KBM-7 (cell line): Measurements from ENCODE around the gene TAS1R2.
A peak's percentile ranks its signal among the peaks of the same experiment; 100 is the strongest.

Experiments
- DNase-seq: peaks from one replicate; pipeline ENCODE4 v3.0.0-alpha.2; 2015
- in situ Hi-C: fragments of 300-500 bp; cut with MboI; formaldehyde crosslinking; loops from 2 replicates; pipeline ENCODE4 v1.14.3; 2020; ENCODE audit warnings: low sequenced_read_pairs, low pct_unique_long_range_greater_than_20kb, mixed read lengths

The TAS1R2 gene

GRCh38 chr1:18885311-18886002, 26.0 kb upstream of the TAS1R2 start:
- DNase-seq: no peak
- in situ Hi-C loops: no loop called here

DNA sequence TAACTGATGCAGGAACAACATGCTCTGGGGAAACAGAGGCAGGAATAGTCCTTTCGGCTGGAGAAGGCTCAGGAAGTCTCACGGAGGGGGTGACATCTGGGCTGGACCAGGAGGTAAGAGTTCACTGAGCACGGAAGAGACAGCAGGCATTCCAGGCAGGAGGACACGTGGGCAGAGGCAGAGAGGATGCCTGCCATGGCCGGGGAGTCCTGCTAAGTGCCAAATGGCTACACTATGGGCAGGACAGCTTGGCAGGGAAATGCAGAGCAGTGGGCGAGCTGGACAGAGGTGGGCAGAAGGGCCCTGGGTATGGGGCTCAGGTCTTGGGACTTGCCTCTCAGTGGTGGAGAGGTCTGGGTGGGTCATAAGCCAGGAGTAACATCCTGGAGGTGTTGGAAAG, 25.3 kb upstream of the TAS1R2 start:
- in situ Hi-C loops: no loop called here
- no peak for DNase-seq

DNA sequence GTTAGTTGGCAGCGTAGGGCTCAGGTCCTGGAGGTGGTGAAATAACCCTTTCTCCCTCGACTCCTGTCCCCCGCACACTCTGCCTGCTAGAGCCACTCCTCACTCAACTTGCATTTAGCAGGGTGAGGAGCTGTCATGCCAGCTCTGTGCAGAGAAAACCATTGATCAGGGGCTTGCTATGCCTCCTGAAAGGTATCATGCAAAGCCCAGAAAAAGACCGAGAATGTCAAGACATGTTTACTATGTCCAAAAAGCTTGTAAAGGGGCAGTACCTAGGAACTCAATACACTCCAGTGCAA, 24.9 kb upstream of the TAS1R2 start:
- in situ Hi-C loops: no loop called here
- no peak for DNase-seq

GRCh38 chr1:18883636-18884418, 24.4 kb upstream of the TAS1R2 start:
- in situ Hi-C loops: no loop called here
- DNase-seq: peak; percentile 69

DNA sequence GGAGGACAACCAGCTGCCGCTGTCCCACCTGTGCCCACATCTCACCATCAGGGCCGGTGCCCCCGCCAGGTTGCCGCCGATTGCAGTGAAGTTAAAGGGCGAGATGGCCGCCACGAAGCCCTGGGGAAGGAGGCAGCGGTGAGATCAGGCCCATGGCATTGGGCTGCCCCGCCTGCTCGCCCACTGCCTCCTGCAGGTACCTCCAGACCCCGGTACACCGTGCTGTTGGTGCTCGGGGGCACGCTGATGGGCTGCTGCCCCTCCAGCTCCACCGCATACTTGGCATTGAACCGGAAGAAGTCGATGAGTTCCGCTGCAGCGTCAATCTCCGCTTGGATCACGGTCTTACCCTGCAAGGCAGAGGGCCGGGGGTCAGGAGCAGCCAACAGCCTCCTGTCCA, 23.6 kb upstream of the TAS1R2 start:
- in situ Hi-C loops: no loop called here
- DNase-seq: no peak

DNA sequence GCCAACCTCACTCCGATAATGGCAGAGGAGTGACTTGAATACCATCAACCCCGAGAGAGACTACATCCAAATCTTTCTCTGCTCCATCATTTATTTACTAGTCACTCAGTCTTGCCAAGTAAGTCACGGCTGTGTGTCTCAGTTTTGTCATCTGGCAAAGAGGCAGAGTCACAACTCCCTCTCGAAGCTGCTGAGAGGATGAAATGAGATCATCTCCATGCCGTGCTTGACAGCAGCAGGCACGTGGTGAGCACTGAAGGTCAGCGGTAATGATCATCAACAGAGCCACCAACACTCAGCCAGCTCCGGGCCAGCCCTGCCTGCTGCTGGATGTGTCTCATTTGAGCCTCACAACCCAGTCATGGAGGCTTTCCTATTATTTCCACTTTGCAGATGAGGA, 23.0 kb upstream of the TAS1R2 start:
- DNase-seq: no peak
- in situ Hi-C loops: no loop called here

DNA sequence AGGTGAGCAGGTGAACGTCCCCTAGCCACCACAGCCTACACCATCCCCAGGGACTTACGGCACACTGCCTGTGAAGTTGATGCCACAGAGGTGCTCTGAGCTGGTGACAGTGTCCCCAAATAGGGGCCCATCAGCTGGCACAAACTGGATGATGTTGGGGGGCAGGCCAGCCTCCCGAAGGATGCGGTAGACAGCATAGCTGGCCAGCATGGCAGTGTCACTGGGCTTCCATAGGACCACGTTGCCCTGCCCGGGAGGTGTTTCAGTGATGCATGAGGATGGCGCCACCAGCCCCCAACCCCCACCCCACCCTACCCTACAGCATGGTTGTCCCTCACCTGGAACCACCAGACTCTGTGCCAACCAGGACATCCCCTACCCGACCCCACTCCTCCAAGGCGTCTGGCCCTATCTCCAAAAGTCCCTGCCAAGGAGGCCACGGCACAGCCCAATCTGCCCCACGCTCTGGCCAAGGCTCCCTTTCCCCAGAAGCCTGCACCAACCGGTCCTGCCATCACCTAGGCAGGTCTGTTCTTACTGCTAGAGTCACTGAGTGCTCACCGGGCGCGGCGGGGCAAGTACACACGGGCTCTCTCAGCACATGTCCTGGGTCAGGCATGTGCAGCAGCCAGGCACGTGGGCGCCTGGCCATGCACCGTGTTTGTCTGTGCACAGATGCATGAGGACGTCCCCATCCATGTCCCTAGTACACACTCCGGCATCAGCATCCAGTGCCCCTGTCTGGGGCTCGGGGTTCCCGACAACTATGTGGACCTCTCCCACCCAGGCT, 22.4 kb upstream of the TAS1R2 start:
- in situ Hi-C loops: no loop called here
- DNase-seq: no peak

DNA sequence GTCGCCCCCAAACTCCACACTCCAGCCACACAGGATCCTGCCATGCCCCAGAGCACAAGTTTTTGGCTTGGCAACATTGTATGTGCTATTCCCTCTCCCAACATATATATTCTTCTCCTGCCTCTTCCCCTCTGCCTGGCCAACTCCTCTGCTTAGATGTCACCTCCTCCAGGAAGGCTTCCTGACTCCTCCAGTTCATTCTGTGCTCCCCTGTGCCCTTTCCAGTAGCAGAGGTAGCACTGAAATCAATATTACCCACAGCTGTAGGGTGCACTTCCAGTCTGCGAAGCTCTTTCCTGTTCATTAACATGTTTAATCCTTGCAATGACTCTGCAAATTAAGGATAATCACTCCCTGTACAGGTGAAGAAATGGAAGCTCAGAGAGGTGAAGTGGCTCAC, 21.7 kb upstream of the TAS1R2 start:
- DNase-seq: no peak
- in situ Hi-C loops: no loop called here

- DNase-seq: no peak
- in situ Hi-C loops: no loop called here
These were observed 21.1 kb upstream of the TAS1R2 start for GRCh38 chr1:18880585-18880984.

DNA sequence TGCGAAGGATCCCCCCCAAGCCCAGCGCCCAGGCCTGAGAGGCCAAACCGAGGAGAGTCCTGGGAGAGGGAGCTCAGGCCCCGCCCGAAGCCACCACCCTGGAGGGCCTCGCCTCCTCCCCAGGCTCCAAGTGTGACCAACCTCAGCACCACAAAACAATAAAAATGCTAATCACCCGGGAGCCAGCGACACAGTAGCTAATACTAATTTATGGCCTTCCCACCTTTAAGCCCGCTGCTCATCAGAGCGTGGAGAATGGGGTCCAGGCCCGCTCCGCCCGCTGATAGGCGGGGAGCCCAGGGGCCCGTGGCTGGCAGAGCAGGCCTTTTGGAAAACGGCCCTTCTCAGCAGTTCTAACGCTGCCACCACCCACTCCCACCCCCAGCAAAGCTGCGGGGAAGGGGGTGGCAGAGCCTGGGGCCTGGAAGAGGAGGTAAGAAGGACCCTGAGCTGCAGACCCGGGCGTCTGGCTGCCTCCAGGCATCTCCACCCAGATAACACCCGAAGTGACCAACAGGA, 20.4 kb upstream of the TAS1R2 start:
- in situ Hi-C loops: no loop called here
- no peak for DNase-seq

DNA sequence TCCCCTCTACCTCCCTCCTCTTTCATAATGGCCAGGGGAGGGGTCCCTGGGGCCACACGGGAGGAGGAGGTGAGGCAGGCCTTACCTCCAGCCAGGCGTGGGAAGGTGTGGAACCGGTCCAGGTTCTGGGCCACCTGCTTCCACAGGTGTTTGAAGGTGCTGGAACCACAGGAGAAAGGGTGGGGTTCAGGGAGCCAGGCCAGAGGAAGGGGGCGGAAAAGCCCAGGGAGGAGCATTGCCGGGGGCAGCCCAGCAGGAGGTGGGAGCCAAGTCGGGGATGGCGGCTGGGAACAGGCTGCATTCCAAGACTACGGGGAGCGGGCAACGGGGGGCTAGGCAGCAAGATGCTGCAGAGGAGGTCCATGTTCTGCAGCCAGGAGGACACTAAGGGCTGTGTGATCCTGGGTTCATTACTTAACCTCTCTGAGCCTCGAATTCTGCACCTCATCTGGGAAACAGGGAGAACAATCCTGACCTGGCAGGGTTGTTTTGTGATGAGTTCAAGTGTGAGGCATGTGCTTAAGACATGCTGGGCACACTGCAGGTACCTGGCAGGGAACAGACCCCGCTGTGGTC, 19.8 kb upstream of the TAS1R2 start:
- in situ Hi-C loops: no loop called here
- no peak for DNase-seq

DNA sequence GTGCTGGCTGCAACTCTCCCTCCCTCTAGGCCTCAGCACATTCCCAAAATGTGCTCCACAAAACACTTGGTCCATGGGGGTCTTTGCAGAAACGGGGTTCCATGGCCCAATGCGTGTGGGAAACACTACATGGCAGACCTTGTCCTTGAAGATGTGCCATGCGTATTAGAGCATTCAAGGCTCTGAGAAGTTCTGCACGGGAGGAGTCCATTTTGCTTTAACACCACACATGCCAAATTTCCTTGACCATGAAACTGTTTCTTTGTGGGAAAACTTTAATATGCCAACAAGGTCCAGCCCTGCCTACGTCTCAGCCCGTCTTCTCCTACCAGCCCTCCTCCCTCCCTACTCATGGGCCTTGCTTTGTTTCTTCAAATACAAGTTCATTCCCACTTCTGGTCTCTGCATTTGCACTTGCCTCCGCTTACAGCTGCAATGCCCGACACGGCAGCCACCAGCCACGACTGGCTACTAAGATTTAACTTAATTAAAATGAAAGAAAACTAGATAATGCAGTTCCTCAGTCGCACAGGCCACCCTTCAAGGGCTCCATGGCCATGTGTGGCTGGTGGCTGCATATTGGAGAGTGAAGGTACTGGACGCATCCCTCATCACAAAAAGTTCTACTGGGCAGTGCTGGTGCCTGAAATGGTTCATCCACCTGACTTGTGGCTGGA, 19.2 kb upstream of the TAS1R2 start:
- in situ Hi-C loops: no loop called here
- no peak for DNase-seq

DNA sequence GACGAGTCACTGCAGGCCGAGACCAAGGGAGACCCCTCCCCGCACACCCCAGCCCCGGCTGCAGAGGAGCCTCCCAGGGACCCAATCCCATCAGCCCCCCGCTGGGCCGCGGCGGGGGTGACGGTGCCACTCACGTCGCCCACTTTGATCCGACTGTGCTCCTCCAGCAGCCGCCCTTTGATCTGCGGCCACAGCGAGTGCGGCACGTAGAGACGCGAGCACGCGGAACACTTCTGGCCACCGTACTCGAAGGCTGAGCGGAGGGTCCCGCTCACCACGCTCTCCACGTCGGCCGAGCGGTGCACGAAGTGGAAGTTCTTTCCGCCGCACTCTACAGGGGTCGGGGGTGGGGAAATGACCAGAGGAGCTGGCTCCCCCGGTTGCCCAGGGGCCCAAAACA, 17.8 kb upstream of the TAS1R2 start:
- no peak for DNase-seq
- in situ Hi-C loops: no loop called here

DNA sequence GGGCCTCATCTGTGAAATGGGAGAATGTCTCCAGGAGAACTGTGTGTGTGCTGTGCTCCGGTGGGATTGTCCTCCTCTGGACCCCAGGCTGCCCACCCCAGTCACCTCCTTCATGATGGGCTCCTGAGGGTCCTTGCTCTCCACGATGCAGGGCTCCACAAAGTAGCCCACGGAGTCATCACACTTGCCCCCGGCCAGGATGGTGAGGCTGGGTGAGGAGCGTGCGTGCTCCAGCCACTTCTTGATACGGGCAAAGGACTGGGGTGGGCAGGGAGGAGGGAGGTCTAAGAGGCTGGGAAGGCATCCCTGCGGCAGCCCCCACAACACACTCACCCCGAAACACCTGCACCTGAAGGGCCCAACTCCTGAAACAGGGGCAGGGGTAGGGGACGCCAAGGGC, 16.8 kb upstream of the TAS1R2 start:
- DNase-seq: no peak
- in situ Hi-C loops: no loop called here

GRCh38 chr1:18875796-18876128, 16.3 kb upstream of the TAS1R2 start:
- DNase-seq: no peak
- in situ Hi-C loops: no loop called here

DNA sequence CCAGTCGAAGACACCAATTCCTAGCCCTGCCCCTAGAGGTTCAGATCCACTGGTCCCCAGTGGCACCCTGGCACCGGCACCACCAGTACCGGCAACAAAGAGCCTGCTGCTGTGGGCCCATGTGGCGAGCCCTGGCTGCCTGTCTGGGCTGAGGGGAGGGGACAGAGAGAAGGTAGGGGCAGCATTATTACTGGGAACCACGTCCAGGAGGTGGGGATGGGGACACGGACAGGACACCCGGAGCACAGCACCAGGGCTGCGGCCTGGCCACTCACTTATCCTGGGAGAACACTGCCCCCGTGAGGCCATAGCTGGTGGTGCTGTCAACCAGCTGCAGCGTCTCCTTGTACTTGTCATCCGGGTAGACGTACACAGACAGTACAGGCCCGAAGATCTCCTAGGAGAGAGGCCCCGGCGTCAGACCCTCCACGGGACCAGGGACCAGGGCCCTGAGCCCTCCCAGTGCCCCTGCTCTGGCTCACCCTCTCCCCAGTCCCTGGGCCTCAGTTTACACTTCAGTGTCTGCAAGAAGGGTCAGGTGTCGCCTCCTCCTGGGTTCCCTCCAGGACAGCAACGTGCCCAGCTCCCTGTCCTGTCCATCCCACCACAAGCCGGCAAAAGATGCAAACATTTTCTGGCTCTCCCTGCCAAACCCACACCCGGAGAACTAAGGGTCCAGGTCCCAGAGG, 15.8 kb upstream of the TAS1R2 start:
- in situ Hi-C loops: no loop called here
- peak; percentile 87 for DNase-seq

DNA sequence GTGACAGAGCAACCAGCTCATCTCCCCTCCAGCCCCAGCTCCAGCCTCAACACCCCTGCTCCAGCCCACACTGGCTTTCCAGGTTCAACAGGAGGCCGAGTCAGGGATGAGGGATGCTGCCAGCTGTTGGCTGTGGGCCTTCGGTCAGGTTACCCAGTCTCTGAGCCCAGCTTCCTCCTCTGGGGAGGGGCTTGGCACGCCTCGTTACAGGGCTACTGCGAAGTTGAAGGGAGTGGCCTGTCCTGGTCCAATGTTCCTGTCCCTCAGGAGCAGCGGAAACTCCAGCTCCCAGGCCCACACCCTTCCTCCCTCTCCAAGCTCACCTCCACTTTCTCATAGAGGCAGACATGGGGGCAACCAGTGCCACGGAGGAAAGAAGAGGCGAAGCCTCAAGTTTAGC, 15.1 kb upstream of the TAS1R2 start:
- in situ Hi-C loops: no loop called here
- no peak for DNase-seq

DNA sequence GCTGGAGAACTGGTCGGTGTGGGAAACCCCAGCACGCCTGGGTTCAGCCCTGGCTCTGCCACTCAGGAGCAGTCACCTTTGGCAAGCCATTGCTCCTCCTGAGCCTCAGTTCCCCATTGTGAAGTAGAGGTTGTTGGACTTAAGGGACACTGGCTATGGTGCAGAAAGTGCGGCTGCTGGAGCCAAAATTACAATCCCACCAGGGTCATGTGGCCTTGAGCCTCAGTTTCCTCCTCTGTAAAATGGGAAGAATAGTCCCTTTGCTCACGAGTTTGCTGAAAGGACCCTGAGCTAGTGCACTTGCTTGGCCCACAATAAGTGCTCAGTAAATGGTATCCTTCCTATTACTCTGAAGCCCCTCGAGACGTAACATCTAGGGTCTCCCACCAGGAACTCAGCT, 14.6 kb upstream of the TAS1R2 start:
- DNase-seq: no peak
- in situ Hi-C loops: no loop called here

- in situ Hi-C loops: no loop called here
These were observed 12.7 kb upstream of the TAS1R2 start for GRCh38 chr1:18872071-18872611.

More at GRCh38 chr1:18872071-18872611, 12.7 kb upstream of the TAS1R2 start:
- no peak for DNase-seq
